HG03521 (cell line): ENCODE measurements around the gene ANKRD49.
A peak's percentile ranks its signal among the peaks of the same experiment; 100 is the strongest.
"Not testable (repeated sequence)": the region's sequence is repeated elsewhere in the genome, so short reads cannot be mapped to it uniquely, and the experiment has no call there.

Experiments
- ATAC-seq: cut with Tn5 transposase; IDR thresholded peaks from one replicate; pipeline ENCODE4 v1.9.1; 2021; ENCODE audit warnings: mild to moderate bottlenecking, moderate library complexity; ENCODE audit not compliant: unreplicated experiment

Gene ANKRD49

GRCh38 chr11:94506513-94506912 is 12.7 kb downstream of the ANKRD49 start:
- not testable (repeated sequence) for ATAC-seq

GRCh38 chr11:94507485-94507884 is 13.7 kb downstream of the ANKRD49 start:
- no peak for ATAC-seq

GRCh38 chr11:94511932-94512781 is 18.4 kb downstream of the ANKRD49 start, which contains the start of gene C11orf97:
Gene C11orf97 (plus strand): TSS chr11:94512461. CDS start chr11:94512529, 68 bp downstream.
- peak; percentile 74 for ATAC-seq

GRCh38 chr11:94513091-94513490 is 19.3 kb downstream of the ANKRD49 start:
- ATAC-seq = peak; percentile 50

GRCh38 chr11:94515398-94515797 is 21.6 kb downstream of the ANKRD49 start:
- no peak for ATAC-seq

- ATAC-seq = no peak
Measured at GRCh38 chr11:94516725-94517124, 22.9 kb downstream of the ANKRD49 start.

- ATAC-seq = no peak
Measured at GRCh38 chr11:94518300-94518699, 24.5 kb downstream of the ANKRD49 start.

GRCh38 chr11:94519478-94520084 is 25.8 kb downstream of the ANKRD49 start:
- ATAC-seq = no peak

- peak; percentile 64 for ATAC-seq
Measured at GRCh38 chr11:94521684-94522083, 27.9 kb downstream of the ANKRD49 start.

- no peak for ATAC-seq
Measured at GRCh38 chr11:94524341-94524740, 30.6 kb downstream of the ANKRD49 start.

- no peak for ATAC-seq
Measured at GRCh38 chr11:94525546-94526324, 32.0 kb downstream of the ANKRD49 start.

GRCh38 chr11:94526645-94527438 is 33.1 kb downstream of the ANKRD49 start:
- ATAC-seq = no peak

GRCh38 chr11:94528551-94528950 is 34.8 kb downstream of the ANKRD49 start:
- no peak for ATAC-seq

- no peak for ATAC-seq
Measured at GRCh38 chr11:94532211-94532610, 38.4 kb downstream of the ANKRD49 start.

- no peak for ATAC-seq
Measured at GRCh38 chr11:94533206-94533605, 39.4 kb downstream of the ANKRD49 start.

- no peak for ATAC-seq
Measured at GRCh38 chr11:94533696-94534630, 40.2 kb downstream of the ANKRD49 start.

- ATAC-seq = no peak
Measured at GRCh38 chr11:94536386-94536785, 42.6 kb downstream of the ANKRD49 start.

GRCh38 chr11:94537031-94537600 is 43.3 kb downstream of the ANKRD49 start:
- ATAC-seq = no peak

- ATAC-seq = no peak
Measured at GRCh38 chr11:94539420-94539819, 45.6 kb downstream of the ANKRD49 start.
